Myometrial cell (primary cell): ENCODE measurements around the gene PRKACB. TPM values are rescaled to one million over a fixed set of nuclear protein-coding genes. Genes with fewer than 3 reads are reported as not detected.

Experiments
- total RNA-seq: library from RNA; depleted of rRNA; stranded (reverse); fragments of >200 nt; gene quantifications from 2 replicates; pipeline ENCODE4 v1.2.3, GENCODE V29; 2015

PRKACB gene
- 15.3 and 15.4 TPM in 2 replicates for total RNA-seq

GRCh38 chr1:84143796-84144565 lies at the start of gene PRKACB:
TSS of gene PRKACB (plus strand) at chr1:84144271. CDS start at chr1:84144362, 91 bp downstream.

Other genes with a start within 250 kb of the PRKACB start
- 2.0 and 3.5 TPM in 2 replicates for gene TTLL7, start 145.1 kb upstream of the PRKACB start, total RNA-seq
- gene SAMD13, start 157.4 kb downstream of the PRKACB start, total RNA-seq = 0.58 and 2.5 TPM in 2 replicates